ENCODE measurements around the gene TDRD12.
"Not testable (repeated sequence)": the region's sequence is repeated elsewhere in the genome, so short reads cannot be mapped to it uniquely, and the experiment has no call there.

TDRD12 gene

GRCh38 chr19:32693151-32694108 lies 26.1 kb upstream of the TDRD12 start:
- DNase-seq: not testable (repeated sequence)

- not testable (repeated sequence) for DNase-seq
Measured at GRCh38 chr19:32694316-32694715, 25.3 kb upstream of the TDRD12 start.

- not testable (repeated sequence) for DNase-seq
Measured at GRCh38 chr19:32694851-32695250, 24.7 kb upstream of the TDRD12 start.

DNA sequence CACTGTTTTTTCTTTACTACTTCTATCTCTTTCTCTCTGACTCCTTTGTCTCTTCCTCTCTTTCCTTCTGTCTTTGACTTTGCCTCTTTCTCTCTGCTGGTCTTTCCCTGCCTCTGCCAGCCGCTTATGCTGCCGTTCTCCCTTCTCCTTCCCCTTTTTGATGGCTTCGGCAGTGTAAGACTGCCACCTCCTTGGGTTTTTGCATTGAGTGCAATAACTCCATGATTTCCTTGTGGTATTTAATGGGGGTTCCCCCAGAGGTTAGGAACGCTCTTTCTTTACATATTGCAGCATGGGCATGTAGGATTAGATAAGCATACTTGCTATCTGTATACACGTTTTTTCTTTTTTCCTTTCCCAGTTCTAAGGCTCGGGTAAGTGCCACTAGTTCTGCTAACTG lies 24.1 kb upstream of the TDRD12 start:
- DNase-seq: not testable (repeated sequence)

- not testable (repeated sequence) for DNase-seq
Measured at GRCh38 chr19:32696771-32697170, 22.8 kb upstream of the TDRD12 start.

DNA sequence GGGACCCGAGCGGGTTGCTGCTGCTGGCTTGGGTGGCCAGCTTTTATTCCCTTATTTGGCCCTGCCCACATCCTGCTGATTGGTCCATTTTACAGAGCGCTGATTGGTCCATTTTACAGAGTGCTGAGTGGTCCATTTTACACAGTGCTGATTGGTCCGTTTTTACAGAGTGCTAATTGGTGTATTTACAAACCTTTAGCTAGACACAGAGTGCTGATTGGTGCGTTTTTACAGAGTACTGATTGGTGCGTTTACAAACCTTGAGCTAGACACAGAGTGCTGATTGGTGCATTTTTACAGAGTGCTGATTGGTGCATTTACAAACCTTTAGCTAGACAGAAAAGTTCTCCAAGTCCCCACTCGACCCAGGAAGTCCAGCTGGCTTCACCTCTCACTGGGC lies 19.4 kb upstream of the TDRD12 start:
- DNase-seq: not testable (repeated sequence)

GRCh38 chr19:32702010-32702409 lies 17.6 kb upstream of the TDRD12 start:
- DNase-seq: no peak

DNA sequence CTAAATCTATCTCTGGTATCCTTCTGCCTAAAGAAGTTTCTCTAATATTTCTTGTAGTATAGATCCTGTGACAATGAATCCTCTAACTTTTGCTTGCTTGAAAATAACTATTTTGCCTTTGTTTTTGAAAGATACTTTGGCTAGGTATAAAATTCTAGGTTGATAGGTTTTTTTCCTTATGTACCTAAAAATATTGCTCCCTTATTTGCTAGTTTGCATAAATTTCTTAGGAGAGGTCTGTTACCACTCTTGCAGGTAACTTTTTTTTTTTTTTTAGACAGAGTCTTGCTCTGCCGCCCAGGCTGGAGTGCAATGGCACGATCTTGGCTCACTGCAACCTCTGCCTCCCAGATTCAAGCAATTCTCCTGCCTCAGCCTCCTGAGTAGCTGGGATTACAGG lies 15.6 kb upstream of the TDRD12 start:
- not testable (repeated sequence) for DNase-seq

GRCh38 chr19:32708457-32708856 lies 11.1 kb upstream of the TDRD12 start:
- no peak for DNase-seq

- no peak for DNase-seq
Measured at GRCh38 chr19:32709032-32709431, 10.5 kb upstream of the TDRD12 start.

DNA sequence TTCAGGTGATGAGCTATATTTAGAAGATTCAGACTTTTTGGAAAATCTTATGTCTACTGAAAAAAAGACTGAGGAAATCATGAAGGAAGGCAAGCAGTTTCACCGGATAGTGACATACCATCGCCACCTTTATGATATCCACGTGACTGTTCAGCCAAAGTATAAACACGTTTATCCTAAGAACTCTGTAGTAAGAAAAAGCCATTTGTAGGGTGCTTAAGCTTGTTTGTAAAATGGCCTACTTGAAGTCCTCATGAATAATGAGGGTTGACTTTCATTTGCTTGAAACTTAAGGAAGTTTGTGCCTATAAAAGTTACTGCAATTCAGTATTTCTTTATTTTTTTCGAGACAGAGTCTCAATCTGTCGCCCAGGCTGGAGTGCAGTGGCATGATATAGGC lies 7.8 kb upstream of the TDRD12 start:
- no peak for DNase-seq

GRCh38 chr19:32716203-32716602 lies 3.4 kb upstream of the TDRD12 start:
- DNase-seq: not testable (repeated sequence)

DNA sequence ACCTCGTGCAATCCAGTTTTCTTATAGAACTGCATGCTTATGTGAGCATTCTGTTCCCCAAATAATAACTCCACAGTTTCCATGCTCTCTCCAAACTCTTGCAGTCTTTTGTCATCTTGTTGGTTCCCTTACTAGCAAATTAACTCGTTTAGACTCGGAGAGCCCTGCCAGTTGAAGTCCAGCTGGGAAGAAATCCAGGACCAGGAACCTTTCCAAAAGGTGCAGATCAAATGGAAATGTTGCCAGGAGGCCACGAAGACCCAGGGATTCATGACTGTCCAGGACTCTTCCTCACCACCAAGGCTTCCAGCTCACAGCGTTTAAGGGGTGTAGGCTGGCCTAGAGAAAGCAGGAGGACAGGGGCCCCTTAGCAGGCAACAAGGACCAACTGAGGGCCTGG lies 2.1 kb upstream of the TDRD12 start:
- DNase-seq: no peak

DNA sequence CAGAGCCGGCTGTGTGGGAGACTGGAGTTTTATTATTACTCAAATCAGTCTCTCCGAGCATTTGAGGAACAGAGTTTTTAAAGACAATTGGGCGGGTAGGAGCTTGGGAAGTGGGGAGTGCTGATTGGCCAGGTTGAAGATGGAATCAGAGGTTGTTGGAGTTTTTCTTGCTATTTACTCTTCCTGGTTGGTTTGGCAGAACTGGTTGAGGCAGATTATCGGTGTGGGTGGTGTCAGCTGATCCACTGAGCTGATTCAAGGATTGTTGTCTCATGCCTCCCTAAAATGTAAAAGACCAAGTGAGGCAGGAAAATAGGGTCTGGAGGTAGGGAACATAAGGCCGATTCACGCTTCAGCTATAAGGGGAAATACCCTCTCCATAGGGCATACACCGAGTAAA lies 1.3 kb upstream of the TDRD12 start:
- DNase-seq: no peak

DNA sequence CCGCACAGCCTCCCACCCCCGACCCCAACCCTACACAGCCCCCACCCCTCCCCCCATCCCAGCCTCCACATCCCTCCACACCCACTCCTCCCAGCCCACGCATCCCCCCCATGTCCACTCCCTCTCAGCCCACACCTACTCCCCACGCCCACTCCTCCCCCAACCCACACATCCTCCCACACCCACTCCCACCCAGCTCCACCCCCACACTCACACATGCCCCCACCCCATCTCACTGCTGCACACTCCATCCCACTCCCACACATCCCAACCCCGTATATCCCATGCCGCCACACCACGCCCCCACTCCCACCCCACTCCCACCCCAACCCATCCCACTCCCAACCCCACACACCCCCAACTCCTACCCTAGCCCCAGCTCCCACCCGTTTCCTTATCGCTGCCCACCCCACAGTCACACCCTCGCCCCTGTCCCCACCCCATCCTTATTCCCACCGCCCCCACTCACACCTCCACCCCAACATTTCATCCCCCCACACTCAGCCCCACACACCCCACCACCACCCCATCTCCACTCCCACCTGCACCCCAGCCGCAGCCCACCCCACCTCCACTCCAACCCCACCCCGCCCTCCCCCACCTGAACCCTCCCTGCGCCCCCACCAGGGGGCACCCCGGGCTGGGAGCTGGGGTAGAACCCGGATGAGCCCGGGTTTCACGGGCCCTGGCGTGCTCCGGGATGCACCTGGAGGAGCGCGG lies 809 bp downstream of the TDRD12 start:
- DNase-seq: no peak

DNA sequence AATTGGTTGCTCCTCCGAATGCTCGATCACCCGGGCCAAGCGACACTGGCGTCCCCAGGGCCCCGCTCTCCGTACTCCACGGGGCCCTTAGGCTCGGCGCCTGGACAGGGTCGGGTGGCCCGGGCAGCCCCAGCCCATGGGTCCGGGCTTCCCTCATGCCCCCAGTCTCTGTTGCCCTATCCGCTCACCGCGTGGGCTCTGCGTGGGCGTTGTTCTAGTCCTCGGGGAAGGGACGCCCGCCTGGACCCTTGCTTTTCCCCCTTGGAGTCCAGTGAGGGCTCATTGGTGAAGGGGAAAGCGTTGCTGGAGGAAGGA lies 1.3 kb downstream of the TDRD12 start:
- no peak for DNase-seq

- no peak for DNase-seq
Measured at GRCh38 chr19:32735936-32736335, 16.4 kb downstream of the TDRD12 start.

- DNase-seq: no peak
Measured at GRCh38 chr19:32743021-32743420, 23.5 kb downstream of the TDRD12 start.

DNA sequence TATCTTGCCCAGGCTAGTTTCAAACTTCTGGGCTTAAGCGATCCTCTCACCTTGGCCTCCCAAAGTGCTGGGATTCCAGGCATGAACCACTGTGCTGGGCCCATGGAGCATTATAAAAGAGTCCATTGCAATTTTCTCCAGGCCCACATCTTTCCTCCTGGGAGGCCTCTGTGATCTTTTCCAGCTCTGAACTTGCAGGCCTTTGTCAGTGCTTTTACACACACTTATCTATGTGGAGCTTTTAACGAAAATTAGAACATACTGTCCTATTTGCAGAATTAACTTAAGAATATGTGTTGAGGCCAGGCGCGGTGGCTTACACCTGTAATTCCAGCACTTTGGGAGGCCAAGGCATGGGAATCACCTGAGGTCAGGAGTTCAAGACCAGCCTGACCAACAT lies 23.9 kb downstream of the TDRD12 start:
- no peak for DNase-seq

DNA sequence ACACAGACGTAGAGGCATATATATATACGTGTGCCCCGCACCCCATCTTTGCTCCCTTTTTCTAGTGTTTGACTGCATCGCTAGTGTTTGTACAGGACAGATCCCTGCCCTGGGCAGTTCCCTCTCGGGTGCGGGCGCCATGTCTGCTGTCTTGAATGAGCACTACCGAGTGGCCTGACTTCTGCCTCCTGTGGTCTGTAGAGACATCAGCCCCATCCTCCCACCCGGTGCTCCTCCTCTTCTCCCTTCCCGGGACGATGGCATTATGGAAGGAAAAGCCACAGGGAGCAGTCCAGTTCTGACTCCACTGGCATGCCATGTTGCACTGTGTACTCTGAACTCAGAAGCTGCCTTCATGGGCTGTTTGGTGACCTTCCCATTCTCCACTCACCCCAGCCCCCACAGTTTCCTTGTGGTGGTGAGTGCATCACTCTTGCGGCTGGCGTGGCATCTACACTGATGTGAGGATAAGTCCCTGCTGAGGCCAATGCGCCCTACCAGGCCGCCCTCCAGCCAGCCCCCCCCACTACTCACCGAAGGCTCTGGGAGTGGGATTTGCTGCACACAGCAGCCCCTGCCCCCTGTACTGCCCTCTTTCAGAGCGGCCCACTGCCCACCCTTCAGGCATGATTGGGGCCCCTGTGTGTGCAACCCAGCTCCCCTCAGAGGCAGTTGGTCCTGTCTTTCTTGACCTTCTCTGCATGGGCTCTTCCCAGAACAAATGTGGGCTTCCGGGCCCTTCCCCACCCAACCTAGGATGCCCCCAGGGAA lies 25.2 kb downstream of the TDRD12 start:
- DNase-seq: no peak

GRCh38 chr19:32745594-32746251 lies 26.2 kb downstream of the TDRD12 start:
- not testable (repeated sequence) for DNase-seq

DNA sequence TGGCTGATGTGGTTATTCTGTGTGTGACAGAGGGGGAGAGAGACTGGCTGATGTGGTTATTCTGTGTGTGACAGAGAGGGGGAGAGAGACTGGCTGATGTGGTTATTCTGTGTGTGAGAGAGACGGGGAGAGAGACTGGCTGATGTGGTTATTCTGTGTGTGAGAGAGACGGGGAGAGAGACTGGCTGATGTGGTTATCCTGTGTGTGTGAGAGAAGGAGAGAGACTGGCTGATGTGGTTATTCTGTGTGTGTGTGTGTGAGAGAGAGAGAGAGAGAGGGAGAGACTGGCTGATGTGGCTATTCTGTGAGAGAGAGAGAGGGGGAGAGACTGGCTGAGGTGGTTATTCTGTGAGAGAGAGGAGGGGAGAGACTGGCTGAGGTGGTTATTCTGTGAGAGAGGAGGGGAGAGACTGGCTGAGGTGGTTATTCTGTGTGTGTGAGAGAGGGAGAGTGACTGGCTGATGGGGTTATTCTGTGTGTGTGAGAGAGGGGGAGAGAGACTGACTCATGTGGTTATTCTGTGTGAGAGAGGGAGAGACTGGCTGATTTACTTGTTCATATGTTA lies 27.1 kb downstream of the TDRD12 start:
- not testable (repeated sequence) for DNase-seq

DNA sequence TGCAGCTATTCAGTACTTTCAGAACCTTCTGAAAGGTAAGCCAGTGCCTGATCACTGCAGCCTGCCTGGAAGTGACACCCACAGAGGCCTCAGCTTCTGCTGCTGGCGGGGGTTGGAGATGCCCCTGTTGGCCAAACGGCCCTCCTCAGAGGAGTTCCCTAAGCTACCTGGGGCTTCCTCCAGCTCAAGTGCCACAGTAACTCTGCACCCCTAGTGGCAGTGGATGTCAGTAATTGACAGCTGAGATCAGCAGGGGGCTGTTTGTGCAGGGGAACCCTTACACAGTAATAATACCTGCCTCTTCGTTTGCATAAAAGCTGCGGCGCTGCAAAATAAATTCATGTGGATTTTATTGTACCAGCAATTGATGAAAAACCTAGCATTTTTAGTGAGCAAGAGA lies 28.9 kb downstream of the TDRD12 start:
- DNase-seq: no peak
